B cell (primary cell): ENCODE data around the gene THSD7A. TPM values are rescaled to one million over a fixed set of nuclear protein-coding genes. Genes with fewer than 3 reads are reported as not detected.

Source experiments
- ATAC-seq: fragments of 200-7000 bp; cut with Tn5 transposase; one replicate; pipeline ENCODE4 v1.10.0; 2021; ENCODE audit warnings: low read depth, mild to moderate bottlenecking, moderate number of reproducible peaks, moderate library complexity
- CTCF ChIA-PET: fragments of 350-600 bp; sonication (Branson Sonifier 250); formaldehyde crosslinking; loops from one replicate; lab custom pipeline; 2021; ENCODE audit warnings: antibody characterized with exemption, inconsistent platforms; lab: Charles Lee
- POLR2A ChIA-PET: fragments of 350-600 bp; sonication (Branson Sonifier 250); formaldehyde crosslinking; loops from one replicate; lab custom pipeline; 2021; ENCODE audit warnings: antibody characterized with exemption; lab: Charles Lee
- DNase-seq: peaks from one replicate; pipeline ENCODE4 v3.0.0; 2013
- H2AFZ ChIP-seq: 2 replicates; pipeline ENCODE4 v1.6.1; 2012; ENCODE audit warnings: mild to moderate bottlenecking, low read depth, low read length; ENCODE audit not compliant: insufficient read depth, poor library complexity, severe bottlenecking
- H3K27ac ChIP-seq, 2 donors: 1 replicate in 1 of 2; 2 replicates in 1 of 2; pipeline ENCODE4 v1.5.1; 2012 to 2013; ENCODE audit warnings: low read length in 2 of 2, mild to moderate bottlenecking in 2 of 2, moderate library complexity in 1 of 2
- H3K27me3 ChIP-seq, 4 experiments: fragments of 200-600 bp in 1 of 4; sonication (generic) in 1 of 4; replicated peaks in 1 of 4; 1 replicate in 2 of 4; 2 replicates in 2 of 4; pipeline versions ENCODE4 v1.6.1 to v1.7.0; 2013 to 2016; ENCODE audit warnings: low read length in 3 of 4, mild to moderate bottlenecking in 2 of 4, mixed read lengths in 1 of 4, moderate library complexity in 1 of 4; ENCODE audit not compliant: insufficient read depth in 4 of 4, control insufficient read depth in 3 of 4; ENCODE audit errors: control extremely low read depth in 1 of 4
- H3K36me3 ChIP-seq, 2 experiments: replicated peaks in 1 of 2; 1 replicate in 1 of 2; 2 replicates in 1 of 2; pipeline versions ENCODE4 v1.6.1 to v1.7.1; 2013; ENCODE audit warnings: low read length in 1 of 2; ENCODE audit not compliant: insufficient read depth in 2 of 2, control insufficient read depth in 1 of 2; ENCODE audit errors: control extremely low read depth in 1 of 2, extremely low read depth in 1 of 2
- H3K4me1 ChIP-seq, 2 donors: fragments of 200-600 bp in 1 of 2; sonication (generic) in 1 of 2; 1 replicate in 1 of 2; 2 replicates in 1 of 2; pipeline versions ENCODE4 v1.5.1 to v1.6.1; 2013 to 2017; ENCODE audit warnings: low read length in 2 of 2; ENCODE audit not compliant: control insufficient read depth in 2 of 2, insufficient read depth in 2 of 2
- H3K4me2 ChIP-seq: replicated peaks from 2 replicates; pipeline ENCODE3; 2012; ENCODE audit warnings: mild to moderate bottlenecking, low read depth, low read length; ENCODE audit not compliant: poor library complexity, severe bottlenecking
- H3K4me3 ChIP-seq, 5 experiments: fragments of 200-600 bp in 1 of 5; sonication (generic) in 1 of 5; 1 replicate in 3 of 5; 2 replicates in 2 of 5; pipeline versions ENCODE4 v1.5.1 to v1.7.0; 2011 to 2016; ENCODE audit warnings: low read length in 4 of 5, mild to moderate bottlenecking in 4 of 5, low read depth in 2 of 5, control low read depth in 1 of 5, moderate library complexity in 1 of 5; ENCODE audit not compliant: insufficient read depth in 1 of 5; ENCODE audit errors: control extremely low read depth in 1 of 5, extremely low read depth in 1 of 5
- H3K79me2 ChIP-seq: fragments of 200-600 bp; sonication (generic); one replicate; pipeline ENCODE4 v1.6.0; 2016; ENCODE audit warnings: low read length; ENCODE audit not compliant: control insufficient read depth, insufficient read depth
- H3K9ac ChIP-seq: fragments of 200-600 bp; sonication (generic); 2 replicates; pipeline ENCODE4 v1.6.1; 2017; ENCODE audit warnings: mild to moderate bottlenecking, low read length, moderate library complexity
- H3K9me3 ChIP-seq, 3 donors: one replicate each; pipeline versions ENCODE4 v1.6.1 to v1.7.1; 2013; ENCODE audit warnings: low read length in 2 of 3; ENCODE audit not compliant: control insufficient read depth in 2 of 3, insufficient read depth in 1 of 3; ENCODE audit errors: control extremely low read depth in 1 of 3
- H4K20me1 ChIP-seq: 2 replicates; pipeline ENCODE4 v1.6.0; 2012; ENCODE audit warnings: mild to moderate bottlenecking, low read length; ENCODE audit not compliant: insufficient read depth, control insufficient read depth, poor library complexity, severe bottlenecking
- H3K27ac Mint-ChIP-seq: one replicate; pipeline ENCODE4 v1.8.0; 2021; ENCODE audit warnings: mixed read lengths
- H3K27me3 Mint-ChIP-seq: one replicate; pipeline ENCODE4 v1.8.0; 2021; ENCODE audit warnings: mixed read lengths
- H3K4me1 Mint-ChIP-seq: one replicate; pipeline ENCODE4 v1.8.0; 2021; ENCODE audit warnings: mixed read lengths
- H3K4me3 Mint-ChIP-seq: one replicate; pipeline ENCODE4 v1.8.0; 2021; ENCODE audit warnings: mixed read lengths
- H3K9me3 Mint-ChIP-seq: one replicate; pipeline ENCODE4 v1.8.0; 2022; ENCODE audit warnings: mixed read lengths; ENCODE audit not compliant: insufficient read depth
- EZH2 ChIP-seq: IDR thresholded peaks from 2 replicates; pipeline ENCODE4 v1.6.1; 2012; ENCODE audit warnings: borderline replicate concordance, low read depth, mild to moderate bottlenecking, moderate library complexity, low read length; ENCODE audit not compliant: insufficient read depth, poor library complexity, severe bottlenecking
- WGBS: methylation state at CpG from one replicate; pipeline ENCODE4 v1.1.5; 2013; ENCODE audit warnings: missing lambda C conversion rate; ENCODE audit not compliant: insufficient coverage; 5-methylcytosine and 5-hydroxymethylcytosine counted together
- intact Hi-C: fragments of 100-400 bp; cut with micrococcal nuclease; formaldehyde crosslinking; loops from one replicate; pipeline ENCODE4 v1.10.0; 2022
- polyA plus RNA-seq: library from polyadenylated mRNA; depleted of rRNA; stranded (reverse); fragments of >200 nt; gene quantifications from 2 replicates; pipeline ENCODE4 v1.2.3, GENCODE V29; 2012
- total RNA-seq, 2 donors: library from RNA; stranded (reverse); fragments of 120-200 nt in 1 of 2; gene quantifications; 1 replicate in 1 of 2; 2 replicates in 1 of 2; pipeline versions ENCODE4 v1.2.3 to v1.2.4, GENCODE V29; 2013 to 2022
- TF ChIP-seq, protein P1 (sequence below): fragments of 200-600 bp; IDR thresholded peaks from one replicate; pipeline ENCODE4 v1.8.0; 2022; ENCODE audit warnings: antibody characterized with exemption, mild to moderate bottlenecking

THSD7A gene
- total and polyA plus RNA-seq, 2 donors (not counting 1 experiment from before 2014, with no cell fraction given) = not detected

DNA sequence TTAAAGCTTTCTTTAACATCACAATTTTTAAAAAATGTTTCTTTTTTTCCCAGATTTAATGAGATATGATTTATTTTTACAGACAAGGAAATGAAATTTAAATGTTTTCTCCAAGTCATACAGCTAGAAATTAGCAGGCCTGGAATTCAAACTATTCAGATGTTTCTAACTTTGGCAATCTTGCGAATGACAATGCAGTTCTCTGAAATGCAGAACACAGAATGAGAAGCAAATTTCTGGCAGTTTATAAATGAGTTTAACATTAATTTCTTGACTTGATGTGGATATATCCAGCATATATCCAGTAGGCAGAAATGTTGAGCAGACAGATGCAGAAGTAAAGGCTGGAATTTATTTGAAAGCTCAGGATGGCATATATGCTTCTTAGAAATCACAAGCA lies 227.5 kb downstream of the THSD7A start:
- Histone ChIP-seq H3K9ac (no peak overlapping the region), H4K20me1 (no peaks in the 10 kb centered on the region), H3K4me2 (no peak overlapping the region), H3K27ac (no peak overlapping the region), H3K27me3 (no peaks in the 10 kb centered on the region), H3K4me3 (no peak overlapping the region), H3K36me3 (no peaks in the 10 kb centered on the region), H3K4me1 (no peaks in the 10 kb centered on the region), H2AFZ (no peak overlapping the region), H3K9me3 (no peaks in the 10 kb centered on the region), H3K79me2 (no peaks in the 10 kb centered on the region)
- Mint-ChIP-seq H3K4me1 (no peaks in the 10 kb centered on the region), H3K27me3 (no peaks in the 10 kb centered on the region), H3K9me3 (peaks cover 4% of the 10 kb centered on the region), H3K27ac (no peak overlapping the region), H3K4me3 (no peak overlapping the region)
- intact Hi-C loops = no loop called here
- ChIA-PET POLR2A (no interaction called here), CTCF (no interaction called here)
- ATAC-seq (no peak), DNase-seq (no peak)
- WGBS = no CpG with 5 or more reads among the region's 1 CpG
- TF ChIP-seq, protein P1, sequence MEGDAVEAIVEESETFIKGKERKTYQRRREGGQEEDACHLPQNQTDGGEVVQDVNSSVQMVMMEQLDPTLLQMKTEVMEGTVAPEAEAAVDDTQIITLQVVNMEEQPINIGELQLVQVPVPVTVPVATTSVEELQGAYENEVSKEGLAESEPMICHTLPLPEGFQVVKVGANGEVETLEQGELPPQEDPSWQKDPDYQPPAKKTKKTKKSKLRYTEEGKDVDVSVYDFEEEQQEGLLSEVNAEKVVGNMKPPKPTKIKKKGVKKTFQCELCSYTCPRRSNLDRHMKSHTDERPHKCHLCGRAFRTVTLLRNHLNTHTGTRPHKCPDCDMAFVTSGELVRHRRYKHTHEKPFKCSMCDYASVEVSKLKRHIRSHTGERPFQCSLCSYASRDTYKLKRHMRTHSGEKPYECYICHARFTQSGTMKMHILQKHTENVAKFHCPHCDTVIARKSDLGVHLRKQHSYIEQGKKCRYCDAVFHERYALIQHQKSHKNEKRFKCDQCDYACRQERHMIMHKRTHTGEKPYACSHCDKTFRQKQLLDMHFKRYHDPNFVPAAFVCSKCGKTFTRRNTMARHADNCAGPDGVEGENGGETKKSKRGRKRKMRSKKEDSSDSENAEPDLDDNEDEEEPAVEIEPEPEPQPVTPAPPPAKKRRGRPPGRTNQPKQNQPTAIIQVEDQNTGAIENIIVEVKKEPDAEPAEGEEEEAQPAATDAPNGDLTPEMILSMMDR = no peak
- no peak for TF ChIP-seq EZH2

DNA sequence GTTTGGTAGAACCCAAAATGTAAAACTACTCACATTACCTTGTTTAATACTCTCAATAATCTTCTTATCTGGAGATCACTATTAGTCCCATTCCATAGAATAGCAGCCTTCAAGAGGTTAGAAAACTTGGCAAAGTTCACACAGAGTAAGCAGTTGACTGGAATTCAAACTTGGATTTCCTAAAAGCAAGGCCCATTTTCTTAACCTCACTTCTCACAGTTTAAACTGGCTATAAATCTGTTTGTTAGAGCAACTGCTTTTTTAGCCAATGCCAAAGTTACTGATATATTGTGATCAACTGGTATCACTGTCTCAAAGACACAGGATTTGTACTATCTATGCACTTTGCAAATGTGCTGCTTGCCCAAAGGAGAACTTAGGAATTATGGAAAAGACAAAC lies 230.2 kb downstream of the THSD7A start:
- ChIA-PET CTCF (no interaction called here), POLR2A (no interaction called here)
- ATAC-seq (no peak), DNase-seq (no peak)
- H3K4me1 ChIP-seq = no peaks in the 10 kb centered on the region
- H2AFZ ChIP-seq = no peak overlapping the region
- no peak for TF ChIP-seq EZH2
- TF ChIP-seq, protein P1 = no peak
- H3K79me2 ChIP-seq = no peaks in the 10 kb centered on the region
- no peak overlapping the region for H3K27ac Mint-ChIP-seq
- H3K27ac ChIP-seq = no peak overlapping the region
- intact Hi-C loops = no loop called here
- H3K27me3 ChIP-seq = no peaks in the 10 kb centered on the region
- H3K27me3 Mint-ChIP-seq = no peaks in the 10 kb centered on the region
- no peaks in the 10 kb centered on the region for H3K4me1 Mint-ChIP-seq
- no peak overlapping the region for H3K4me2 ChIP-seq
- H3K36me3 ChIP-seq = no peaks in the 10 kb centered on the region
- no peaks in the 10 kb centered on the region for H4K20me1 ChIP-seq
- no peak overlapping the region for H3K9ac ChIP-seq
- H3K4me3 ChIP-seq = no peak overlapping the region
- peaks cover 7% of the 10 kb centered on the region for H3K9me3 Mint-ChIP-seq
- H3K9me3 ChIP-seq = no peaks in the 10 kb centered on the region
- no peak overlapping the region for H3K4me3 Mint-ChIP-seq
